Measurements from ENCODE around the gene KANSL1. TPM values are rescaled to one million over a fixed set of nuclear protein-coding genes. Genes with fewer than 3 reads are reported as not detected.

Gene KANSL1
- total and polyA plus RNA-seq, 2 of the 4 experiments (the other 2 are of a cell fraction) = 19.1 to 49.6 TPM

GRCh38 chr17:45982791-45983613 lies 210.2 kb downstream of the KANSL1 start:
- no peak overlapping the region for H2AK5ac ChIP-seq (ENCODE audit: low read depth, low read length)
- H3K9ac ChIP-seq (ENCODE audit: low read depth, low read length) = no peak overlapping the region
- no peak overlapping the region for H4K8ac ChIP-seq (ENCODE audit: low read depth in 2 of 2, low read length in 2 of 2)
- H3K79me1 ChIP-seq (ENCODE audit: low read depth in 1 of 2, low read length in 2 of 2) = no peaks in the 10 kb centered on the region
- no peak overlapping the region for H2AK9ac ChIP-seq (replicated peaks; ENCODE audit: low read depth, low read length, poor library complexity)
- no peak overlapping the region for H3K27ac ChIP-seq (ENCODE audit: insufficient read depth, low read length)
- no peak overlapping the region for H3K23ac ChIP-seq (ENCODE audit: low read depth, low read length)
- no peak overlapping the region for H2BK20ac ChIP-seq (ENCODE audit: low read depth, low read length)
- no peak overlapping the region for H3K4me2 ChIP-seq (ENCODE audit: low read depth, low read length)
- no peak overlapping the region for H2BK15ac ChIP-seq (ENCODE audit: low read depth, low read length)
- BruUV-seq (replicated peaks) = no TSS peak
- H3K4me3 ChIP-seq (ENCODE audit: insufficient read depth, low read depth, low read length) = no peak overlapping the region
- H4K20me1 ChIP-seq (ENCODE audit: insufficient read depth, low read length) = no peaks in the 10 kb centered on the region; the same call in 1 of the 2 replicates
- no peak overlapping the region for H2BK120ac ChIP-seq (ENCODE audit: low read depth, low read length)
- no peak overlapping the region for H3K56ac ChIP-seq (ENCODE audit: extremely low read depth, insufficient read depth, low read length)
- DNase-seq (no peak), ATAC-seq (ENCODE audit: low read depth) (no peak)
- no peaks in the 10 kb centered on the region for H3K4me1 ChIP-seq (ENCODE audit: control insufficient read depth, insufficient read depth, low read length)
- H4K91ac ChIP-seq (ENCODE audit: insufficient read depth, low read depth, low read length) = no peak overlapping the region
- ChIA-PET CTCF (no interaction called here), POLR2A (ENCODE audit: unreplicated experiment) (no interaction called here)
- dilution Hi-C loops (cut with HindIII; ENCODE audit: low sequenced_read_pairs, unreplicated experiment) = no loop called here
- H3K14ac ChIP-seq (replicated peaks; ENCODE audit: low read depth, low read length) = no peak overlapping the region
- no peak overlapping the region for H2AFZ ChIP-seq (replicated peaks; ENCODE audit: low read length, poor library complexity)
- H4K5ac ChIP-seq (ENCODE audit: low read depth, low read length) = no peak overlapping the region
- 76% methylated on average over 12 of the region's 41 CpGs; no CpG with 5 or more reads in 1 of the 2 experiments for WGBS, 2 experiments (ENCODE audit: extremely low coverage in 2 of 2, insufficient read length in 1 of 2)
- H3K27me3 ChIP-seq (ENCODE audit: control insufficient read depth, insufficient read depth, low read length) = peaks cover 55% of the 10 kb centered on the region
- TF ChIP-seq MAZ (IDR thresholded peaks at IDR 0.05; ENCODE audit: borderline replicate concordance, low read depth, low read length) (no peak), POLR2A (IDR thresholded peaks at IDR 0.05; ENCODE audit: low read depth, low read length) (no peak), MXI1 (IDR thresholded peaks at IDR 0.05; ENCODE audit: borderline replicate concordance, low read depth, low read length) (no peak), USF2 (IDR thresholded peaks at IDR 0.05; ENCODE audit: low read depth, low read length) (no peak), SMC3 (IDR thresholded peaks at IDR 0.05; ENCODE audit: low read depth, low read length) (no peak), RFX5 (IDR thresholded peaks at IDR 0.05; ENCODE audit: low read depth, low read length) (no peak), NFE2L2 (IDR thresholded peaks at IDR 0.05; ENCODE audit: low read depth, low read length) (no peak), RAD21 (IDR thresholded peaks at IDR 0.05; ENCODE audit: low read length) (no peak), BHLHE40 (IDR thresholded peaks at IDR 0.05; ENCODE audit: low read depth, low read length) (no peak)
- TF ChIP-seq, protein P1, sequence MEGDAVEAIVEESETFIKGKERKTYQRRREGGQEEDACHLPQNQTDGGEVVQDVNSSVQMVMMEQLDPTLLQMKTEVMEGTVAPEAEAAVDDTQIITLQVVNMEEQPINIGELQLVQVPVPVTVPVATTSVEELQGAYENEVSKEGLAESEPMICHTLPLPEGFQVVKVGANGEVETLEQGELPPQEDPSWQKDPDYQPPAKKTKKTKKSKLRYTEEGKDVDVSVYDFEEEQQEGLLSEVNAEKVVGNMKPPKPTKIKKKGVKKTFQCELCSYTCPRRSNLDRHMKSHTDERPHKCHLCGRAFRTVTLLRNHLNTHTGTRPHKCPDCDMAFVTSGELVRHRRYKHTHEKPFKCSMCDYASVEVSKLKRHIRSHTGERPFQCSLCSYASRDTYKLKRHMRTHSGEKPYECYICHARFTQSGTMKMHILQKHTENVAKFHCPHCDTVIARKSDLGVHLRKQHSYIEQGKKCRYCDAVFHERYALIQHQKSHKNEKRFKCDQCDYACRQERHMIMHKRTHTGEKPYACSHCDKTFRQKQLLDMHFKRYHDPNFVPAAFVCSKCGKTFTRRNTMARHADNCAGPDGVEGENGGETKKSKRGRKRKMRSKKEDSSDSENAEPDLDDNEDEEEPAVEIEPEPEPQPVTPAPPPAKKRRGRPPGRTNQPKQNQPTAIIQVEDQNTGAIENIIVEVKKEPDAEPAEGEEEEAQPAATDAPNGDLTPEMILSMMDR (conservative IDR thresholded peaks at IDR 0.05; ENCODE audit: low read depth, low read length) = no peak
- H3K18ac ChIP-seq (ENCODE audit: low read depth, low read length) = no peak overlapping the region
- no peaks in the 10 kb centered on the region for H3K36me3 ChIP-seq (ENCODE audit: control insufficient read depth, insufficient read depth, low read length)
- no peaks in the 10 kb centered on the region for H3K9me1 ChIP-seq (ENCODE audit: insufficient read depth, low read length)
- no peaks in the 10 kb centered on the region for H3K9me3 ChIP-seq (ENCODE audit: control insufficient read depth, insufficient read depth, low read length)
- no peak overlapping the region for H3K4ac ChIP-seq (ENCODE audit: low read depth, low read length)
- no peak overlapping the region for H2BK5ac ChIP-seq (ENCODE audit: low read depth, low read length, poor library complexity, severe bottlenecking)
- intact Hi-C loops (cut with micrococcal nuclease) = no loop called here
- in situ Hi-C loops (cut with MboI; ENCODE audit: low sequenced_read_pairs) = no loop called here

Data from IMR-90 (cell line).